ENCODE data around the gene LIF. TPM values are rescaled to one million over a fixed set of nuclear protein-coding genes. Genes with fewer than 3 reads are reported as not detected.

Gene LIF
- polyA plus RNA-seq, 6 donors from 2014 or later, result not detected

- Mint-ChIP-seq H3K9me3 (no peaks in the 10 kb centered on the region), H3K4me3 (peak overlapping the region; percentile 82 to 96 (median 94)), H3K27ac (peak overlapping the region; percentile 95 to 100 (median 100)), H3K4me1 (peaks cover 24 to 42% (median 33%) of the 10 kb centered on the region in 3 donors), H3K36me3 (no peaks in the 10 kb centered on the region), H3K27me3 (no peaks in the 10 kb centered on the region)
- peak; percentile 77 to 78 for ATAC-seq (ENCODE audit: low read depth in 2 of 2)
- peak; percentile 87 for DNase-seq
Observed at GRCh38 chr22:30265823-30266444, 19.4 kb upstream of the LIF start.

- peaks cover 0 to 5% (median 0%) of the 10 kb centered on the region in 3 donors for H3K27me3 Mint-ChIP-seq
- no peaks in the 10 kb centered on the region for H3K9me3 Mint-ChIP-seq
- no peak for DNase-seq
- H3K27ac Mint-ChIP-seq, result peak overlapping the region; percentile 75 to 100 (median 98)
- ATAC-seq (ENCODE audit: low read depth in 2 of 2), result no peak
- no peaks in the 10 kb centered on the region for H3K36me3 Mint-ChIP-seq
- peak overlapping the region; percentile 82 to 96 (median 94) for H3K4me3 Mint-ChIP-seq
- peaks cover 24 to 42% (median 33%) of the 10 kb centered on the region in 3 donors for H3K4me1 Mint-ChIP-seq
Observed at GRCh38 chr22:30265131-30265720, 18.7 kb upstream of the LIF start.

- ATAC-seq (ENCODE audit: low read depth in 2 of 2) (no peak), DNase-seq (no peak)
- Mint-ChIP-seq H3K4me1 (peaks cover 24 to 42% (median 33%) of the 10 kb centered on the region in 3 donors), H3K36me3 (no peaks in the 10 kb centered on the region), H3K9me3 (no peaks in the 10 kb centered on the region), H3K27ac (no peak overlapping the region), H3K27me3 (peaks cover 0 to 9% (median 8%) of the 10 kb centered on the region in 3 donors), H3K4me3 (no peak overlapping the region)
Observed at GRCh38 chr22:30263883-30264282, 17.3 kb upstream of the LIF start.

GRCh38 chr22:30262917-30263741, 16.6 kb upstream of the LIF start:
- H3K27ac Mint-ChIP-seq, result peak overlapping the region in 5 of 6 donors; percentile 56 to 82 (median 57)
- peaks cover 19 to 36% (median 29%) of the 10 kb centered on the region in 3 donors for H3K4me1 Mint-ChIP-seq
- DNase-seq, result peak; percentile 72
- no peaks in the 10 kb centered on the region for H3K9me3 Mint-ChIP-seq
- ATAC-seq (ENCODE audit: low read depth in 2 of 2), result no peak
- peaks cover 0 to 11% (median 8%) of the 10 kb centered on the region in 3 donors for H3K27me3 Mint-ChIP-seq
- H3K36me3 Mint-ChIP-seq, result no peaks in the 10 kb centered on the region
- peak overlapping the region; percentile 22 to 86 (median 68) for H3K4me3 Mint-ChIP-seq

- H3K27ac Mint-ChIP-seq, result peak overlapping the region in 1 of 6 donors; percentile 26
- peak overlapping the region in 1 of 8 donors; percentile 59 for H3K4me3 Mint-ChIP-seq
- H3K4me1 Mint-ChIP-seq, result peaks cover 13 to 26% (median 22%) of the 10 kb centered on the region in 3 donors
- H3K27me3 Mint-ChIP-seq, result peaks cover 0 to 14% (median 10%) of the 10 kb centered on the region in 3 donors
- DNase-seq (no peak), ATAC-seq (ENCODE audit: low read depth in 2 of 2) (no peak)
- no peaks in the 10 kb centered on the region for H3K9me3 Mint-ChIP-seq
- no peaks in the 10 kb centered on the region for H3K36me3 Mint-ChIP-seq
Observed at GRCh38 chr22:30262112-30262511, 15.6 kb upstream of the LIF start.

- Mint-ChIP-seq H3K27ac (no peak overlapping the region), H3K27me3 (peaks cover 0 to 18% (median 14%) of the 10 kb centered on the region in 3 donors), H3K4me3 (peak overlapping the region in 1 of 8 donors; percentile 21), H3K36me3 (no peaks in the 10 kb centered on the region), H3K9me3 (no peaks in the 10 kb centered on the region), H3K4me1 (peaks cover 14 to 20% (median 14%) of the 10 kb centered on the region in 3 donors)
- ATAC-seq (ENCODE audit: low read depth in 2 of 2), result no peak
- DNase-seq, result no peak
Observed at GRCh38 chr22:30261134-30261533, 14.6 kb upstream of the LIF start.

GRCh38 chr22:30260682-30261081, 14.1 kb upstream of the LIF start:
- Mint-ChIP-seq H3K4me1 (peaks cover 13 to 18% (median 16%) of the 10 kb centered on the region in 3 donors), H3K36me3 (no peaks in the 10 kb centered on the region), H3K27ac (no peak overlapping the region), H3K4me3 (no peak overlapping the region), H3K9me3 (no peaks in the 10 kb centered on the region), H3K27me3 (peaks cover 0 to 18% (median 14%) of the 10 kb centered on the region in 3 donors)
- ATAC-seq (ENCODE audit: low read depth in 2 of 2) (no peak), DNase-seq (no peak)

GRCh38 chr22:30260276-30260675, 13.7 kb upstream of the LIF start:
- peaks cover 10 to 15% (median 14%) of the 10 kb centered on the region in 3 donors for H3K4me1 Mint-ChIP-seq
- DNase-seq (no peak), ATAC-seq (ENCODE audit: low read depth in 2 of 2) (no peak)
- no peaks in the 10 kb centered on the region for H3K36me3 Mint-ChIP-seq
- H3K9me3 Mint-ChIP-seq, result no peaks in the 10 kb centered on the region
- H3K4me3 Mint-ChIP-seq, result no peak overlapping the region
- peaks cover 0 to 18% (median 14%) of the 10 kb centered on the region in 3 donors for H3K27me3 Mint-ChIP-seq
- H3K27ac Mint-ChIP-seq, result no peak overlapping the region

- H3K27ac Mint-ChIP-seq, result peak overlapping the region in 1 of 6 donors; percentile 36
- H3K36me3 Mint-ChIP-seq, result no peaks in the 10 kb centered on the region
- DNase-seq (no peak), ATAC-seq (ENCODE audit: low read depth in 2 of 2) (no peak)
- peaks cover 0 to 17% (median 6%) of the 10 kb centered on the region in 3 donors for H3K4me1 Mint-ChIP-seq
- H3K27me3 Mint-ChIP-seq, result peaks cover 5 to 15% (median 8%) of the 10 kb centered on the region in 3 donors
- H3K9me3 Mint-ChIP-seq, result no peaks in the 10 kb centered on the region
- no peak overlapping the region for H3K4me3 Mint-ChIP-seq
Observed at GRCh38 chr22:30254314-30254713, 7.8 kb upstream of the LIF start.

- H3K27me3 Mint-ChIP-seq, result peaks cover 10 to 21% (median 14%) of the 10 kb centered on the region in 3 donors
- ATAC-seq (ENCODE audit: low read depth in 2 of 2) (no peak), DNase-seq (no peak)
- H3K36me3 Mint-ChIP-seq, result peaks cover 0 to 3% of the 10 kb centered on the region in 2 donors
- no peaks in the 10 kb centered on the region for H3K9me3 Mint-ChIP-seq
- peak overlapping the region in 1 of 6 donors; percentile 47 for H3K27ac Mint-ChIP-seq
- peaks cover 3 to 23% (median 9%) of the 10 kb centered on the region in 3 donors for H3K4me1 Mint-ChIP-seq
- H3K4me3 Mint-ChIP-seq, result no peak overlapping the region
Observed at GRCh38 chr22:30253205-30253852, 6.8 kb upstream of the LIF start.

GRCh38 chr22:30252411-30253204, 6.0 kb upstream of the LIF start:
- peaks cover 17 to 28% (median 21%) of the 10 kb centered on the region in 3 donors for H3K27me3 Mint-ChIP-seq
- H3K4me3 Mint-ChIP-seq, result no peak overlapping the region
- DNase-seq (no peak), ATAC-seq (ENCODE audit: low read depth in 2 of 2) (no peak)
- H3K36me3 Mint-ChIP-seq, result peaks cover 0 to 8% of the 10 kb centered on the region in 2 donors
- H3K4me1 Mint-ChIP-seq, result peaks cover 9 to 25% (median 16%) of the 10 kb centered on the region in 3 donors
- no peak overlapping the region for H3K27ac Mint-ChIP-seq
- H3K9me3 Mint-ChIP-seq, result no peaks in the 10 kb centered on the region

- ATAC-seq (ENCODE audit: low read depth in 2 of 2) (no peak), DNase-seq (no peak)
- Mint-ChIP-seq H3K27me3 (peaks cover 25 to 31% (median 25%) of the 10 kb centered on the region in 3 donors), H3K27ac (no peak overlapping the region), H3K4me1 (peaks cover 14 to 25% (median 22%) of the 10 kb centered on the region in 3 donors), H3K9me3 (no peaks in the 10 kb centered on the region), H3K4me3 (no peak overlapping the region), H3K36me3 (peaks cover 0 to 8% of the 10 kb centered on the region in 2 donors)
Observed at GRCh38 chr22:30251711-30252110, 5.2 kb upstream of the LIF start.

Measured in naive B cell (primary cell).